Activated CD4-positive, alpha-beta memory T cell treated with anti-CD3 and anti-CD28 coated beads, Interleukin-2, amount 10 ng/mL, durations not matched to agents 7 days and 5 days (primary cell): ENCODE measurements around the gene NECTIN1. TPM values are rescaled to one million over a fixed set of nuclear protein-coding genes. Genes with fewer than 3 reads are reported as not detected.

Source experiments
- CTCF ChIA-PET: fragments of 350-600 bp; sonication (Branson Sonifier 250); formaldehyde crosslinking; loops from one replicate; lab custom pipeline; 2021; ENCODE audit warnings: antibody characterized with exemption, inconsistent platforms; lab: Charles Lee
- POLR2A ChIA-PET: fragments of 350-600 bp; sonication (Branson Sonifier 250); formaldehyde crosslinking; loops from one replicate; lab custom pipeline; 2021; ENCODE audit warnings: antibody characterized with exemption; lab: Charles Lee
- DNase-seq: peaks from one replicate; pipeline ENCODE4 v3.0.0-alpha.2; 2020
- H3K27ac Mint-ChIP-seq: one replicate; pipeline ENCODE4 v1.8.0; 2021; ENCODE audit warnings: mild to moderate bottlenecking, mixed read lengths
- H3K27me3 Mint-ChIP-seq: one replicate; pipeline ENCODE4 v1.8.0; 2021; ENCODE audit warnings: mixed read lengths
- H3K36me3 Mint-ChIP-seq: one replicate; pipeline ENCODE4 v1.8.0; 2021; ENCODE audit warnings: low read depth, mixed read lengths
- H3K4me1 Mint-ChIP-seq: one replicate; pipeline ENCODE4 v1.8.0; 2021; ENCODE audit warnings: mixed read lengths
- H3K4me3 Mint-ChIP-seq: one replicate; pipeline ENCODE4 v1.8.0; 2021; ENCODE audit warnings: mild to moderate bottlenecking, mixed read lengths
- H3K9me3 Mint-ChIP-seq: one replicate; pipeline ENCODE4 v1.8.0; 2021; ENCODE audit warnings: mixed read lengths
- total RNA-seq, 2 experiments: library from RNA; stranded (reverse); gene quantifications; one replicate each; pipeline ENCODE4 v1.2.3, GENCODE V29; 2021

The NECTIN1 gene
- total RNA-seq, 2 experiments from 2014 or later, result 1.7 to 1.9 TPM

DNA sequence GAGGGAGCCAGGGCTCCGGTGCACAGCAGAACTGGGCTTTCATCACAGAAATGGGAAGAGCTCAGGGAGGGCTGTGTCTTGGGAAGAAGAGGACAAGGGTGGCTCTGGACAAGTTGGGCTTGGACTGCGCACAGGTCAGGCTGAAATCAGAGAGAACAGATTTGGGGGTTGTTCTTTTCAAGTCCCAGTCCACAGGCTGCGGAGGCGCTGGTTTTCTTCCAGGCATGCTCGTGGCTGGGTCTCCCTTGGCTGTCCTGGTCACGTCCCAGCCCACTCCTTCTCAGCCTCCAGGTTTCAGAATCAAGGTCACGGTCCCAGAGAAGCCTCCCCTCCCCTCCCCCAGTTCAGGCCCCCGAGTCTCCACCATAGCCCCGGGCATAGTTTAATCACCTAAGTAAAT lies 17.0 kb downstream of the NECTIN1 start:
- peaks cover 10% of the 10 kb centered on the region for H3K4me1 Mint-ChIP-seq
- no peak overlapping the region for H3K4me3 Mint-ChIP-seq
- POLR2A ChIA-PET, result no interaction called here
- no peak for DNase-seq
- H3K36me3 Mint-ChIP-seq, result no peaks in the 10 kb centered on the region
- H3K9me3 Mint-ChIP-seq, result no peaks in the 10 kb centered on the region
- H3K27me3 Mint-ChIP-seq, result peaks cover 44% of the 10 kb centered on the region
- H3K27ac Mint-ChIP-seq, result no peak overlapping the region
- CTCF ChIA-PET, result no interaction called here

- DNase-seq, result no peak
- Mint-ChIP-seq H3K36me3 (no peaks in the 10 kb centered on the region), H3K9me3 (no peaks in the 10 kb centered on the region), H3K4me1 (peaks cover 10% of the 10 kb centered on the region), H3K27me3 (peaks cover 44% of the 10 kb centered on the region), H3K27ac (no peak overlapping the region), H3K4me3 (no peak overlapping the region)
- ChIA-PET CTCF (no interaction called here), POLR2A (no interaction called here)
Measured at GRCh38 chr11:119711476-119711875, 17.5 kb downstream of the NECTIN1 start.

GRCh38 chr11:119710417-119710816 lies 18.6 kb downstream of the NECTIN1 start:
- ChIA-PET CTCF (interaction anchor here (1.2 to 1.4 kb wide), 2 partner anchors 19 to 36 kb away, joined by 3 to 4 read pairs; no protein-coding TSS in a partner anchor), POLR2A (no interaction called here)
- Mint-ChIP-seq H3K27ac (no peak overlapping the region), H3K4me1 (peaks cover 10% of the 10 kb centered on the region), H3K4me3 (no peak overlapping the region), H3K9me3 (no peaks in the 10 kb centered on the region), H3K27me3 (peaks cover 44% of the 10 kb centered on the region), H3K36me3 (no peaks in the 10 kb centered on the region)
- no peak for DNase-seq

- CTCF ChIA-PET, result interaction anchor here (1.1 to 1.8 kb wide), 4 partner anchors 18 to 36 kb away, joined by 3 to 7 read pairs (median 4); partner anchors contain the start of gene NECTIN1
- POLR2A ChIA-PET, result no interaction called here
- no peak for DNase-seq
- Mint-ChIP-seq H3K9me3 (no peaks in the 10 kb centered on the region), H3K4me3 (no peak overlapping the region), H3K4me1 (peaks cover 10% of the 10 kb centered on the region), H3K36me3 (no peaks in the 10 kb centered on the region), H3K27ac (no peak overlapping the region), H3K27me3 (peaks cover 44% of the 10 kb centered on the region)
Measured at GRCh38 chr11:119709638-119710346, 19.2 kb downstream of the NECTIN1 start.

DNA sequence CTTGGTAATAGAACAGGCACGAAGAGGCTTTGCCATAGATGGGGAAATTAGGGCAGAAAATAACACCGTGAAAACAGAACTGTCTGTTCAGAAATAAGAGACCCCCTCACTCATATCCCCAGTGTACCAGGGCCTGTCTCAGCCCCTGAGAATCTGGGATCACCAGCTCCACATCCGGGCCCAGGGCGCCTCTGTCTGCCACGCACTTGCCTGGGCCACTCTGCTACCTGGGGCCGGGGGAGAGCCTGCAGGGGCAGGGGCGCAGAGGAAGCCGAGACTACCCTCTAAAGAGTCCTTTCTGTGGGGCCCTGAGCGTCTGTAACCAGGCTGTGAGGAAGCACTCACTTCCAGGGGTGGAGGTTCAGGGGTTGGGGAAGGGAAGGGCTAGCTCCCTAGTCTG lies 19.8 kb downstream of the NECTIN1 start:
- Mint-ChIP-seq H3K9me3 (no peaks in the 10 kb centered on the region), H3K36me3 (no peaks in the 10 kb centered on the region), H3K27ac (no peak overlapping the region), H3K27me3 (peaks cover 44% of the 10 kb centered on the region), H3K4me1 (peaks cover 10% of the 10 kb centered on the region), H3K4me3 (no peak overlapping the region)
- ChIA-PET POLR2A (no interaction called here), CTCF (interaction anchor here (1.1 to 1.8 kb wide), 4 partner anchors 18 to 35 kb away, joined by 3 to 7 read pairs (median 4); partner anchors contain the start of gene NECTIN1)
- DNase-seq, result no peak

DNA sequence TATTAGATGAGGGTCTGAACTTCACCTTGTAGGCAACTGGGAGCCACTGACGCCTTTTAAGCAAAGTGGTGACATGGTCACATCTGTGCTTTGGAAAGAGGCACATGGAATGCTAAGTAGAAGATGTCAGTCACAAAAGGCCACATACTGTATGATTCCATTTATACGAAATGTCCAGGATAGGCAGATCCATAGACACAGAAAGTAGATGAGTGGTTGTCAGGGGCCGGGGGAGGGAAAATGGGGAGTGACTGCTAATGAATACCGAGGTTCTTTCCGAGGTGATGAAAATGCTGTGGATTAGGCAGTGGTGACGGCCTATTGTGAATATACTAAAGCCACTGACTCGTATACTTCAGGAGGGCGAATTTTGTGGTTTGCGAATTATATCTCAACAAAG lies 20.6 kb downstream of the NECTIN1 start:
- Mint-ChIP-seq H3K9me3 (no peaks in the 10 kb centered on the region), H3K4me1 (peaks cover 10% of the 10 kb centered on the region), H3K27me3 (peaks cover 44% of the 10 kb centered on the region), H3K36me3 (no peaks in the 10 kb centered on the region), H3K4me3 (no peak overlapping the region), H3K27ac (no peak overlapping the region)
- POLR2A ChIA-PET, result no interaction called here
- no peak for DNase-seq
- CTCF ChIA-PET, result interaction anchor here (0.9 to 1.8 kb wide), 2 partner anchors 14 to 21 kb away, joined by 3 to 7 read pairs; partner anchors contain the start of gene NECTIN1

- ChIA-PET CTCF (no interaction called here), POLR2A (no interaction called here)
- DNase-seq, result no peak
- Mint-ChIP-seq H3K4me3 (no peak overlapping the region), H3K27ac (no peak overlapping the region), H3K36me3 (no peaks in the 10 kb centered on the region), H3K4me1 (peaks cover 10% of the 10 kb centered on the region), H3K27me3 (peaks cover 38% of the 10 kb centered on the region), H3K9me3 (no peaks in the 10 kb centered on the region)
Measured at GRCh38 chr11:119706887-119707286, 22.1 kb downstream of the NECTIN1 start.

DNA sequence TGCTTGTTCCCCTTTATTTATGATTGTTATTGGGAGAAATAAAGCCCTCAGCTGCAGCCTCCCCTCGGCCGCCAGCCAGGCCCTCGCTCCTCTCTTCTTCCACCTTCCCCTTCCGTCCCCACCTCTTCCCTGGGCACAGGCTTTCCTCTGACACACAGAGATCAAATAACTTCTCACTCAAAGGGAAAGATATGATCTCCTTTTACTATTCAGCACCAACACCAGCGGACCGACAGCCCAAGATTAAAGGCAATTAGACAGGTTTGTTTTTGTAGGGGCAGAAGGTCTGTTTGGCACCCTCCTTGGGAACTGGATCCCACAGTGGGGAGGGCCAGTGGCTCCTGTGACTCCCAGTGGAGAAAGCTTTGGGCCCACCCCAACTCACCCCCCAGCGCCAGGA lies 23.0 kb downstream of the NECTIN1 start:
- no peak for DNase-seq
- H3K27ac Mint-ChIP-seq, result no peak overlapping the region
- peaks cover 33% of the 10 kb centered on the region for H3K27me3 Mint-ChIP-seq
- ChIA-PET POLR2A (no interaction called here), CTCF (interaction anchor here (1.0 kb wide), 1 partner anchor 15 kb away, joined by 3 read pairs; no protein-coding TSS in a partner anchor)
- H3K36me3 Mint-ChIP-seq, result no peaks in the 10 kb centered on the region
- no peaks in the 10 kb centered on the region for H3K9me3 Mint-ChIP-seq
- H3K4me3 Mint-ChIP-seq, result no peak overlapping the region
- peaks cover 10% of the 10 kb centered on the region for H3K4me1 Mint-ChIP-seq

- Mint-ChIP-seq H3K27me3 (peaks cover 27% of the 10 kb centered on the region), H3K36me3 (no peaks in the 10 kb centered on the region), H3K4me1 (peaks cover 11% of the 10 kb centered on the region), H3K9me3 (no peaks in the 10 kb centered on the region), H3K27ac (no peak overlapping the region), H3K4me3 (no peak overlapping the region)
- POLR2A ChIA-PET, result no interaction called here
- CTCF ChIA-PET, result interaction anchor here (1.0 to 3.8 kb wide), 2 partner anchors 14 to 24 kb away, joined by 3 to 17 read pairs; partner anchors contain the start of gene NECTIN1
- DNase-seq, result no peak
Measured at GRCh38 chr11:119705362-119705761, 23.6 kb downstream of the NECTIN1 start.

GRCh38 chr11:119704849-119705248 lies 24.2 kb downstream of the NECTIN1 start:
- no peak overlapping the region for H3K27ac Mint-ChIP-seq
- peaks cover 23% of the 10 kb centered on the region for H3K27me3 Mint-ChIP-seq
- ChIA-PET CTCF (interaction anchor here (3.8 kb wide), 1 partner anchor 24 kb away, joined by 17 read pairs; the partner anchor contains the start of gene NECTIN1), POLR2A (no interaction called here)
- peaks cover 8% of the 10 kb centered on the region for H3K4me1 Mint-ChIP-seq
- no peak overlapping the region for H3K4me3 Mint-ChIP-seq
- H3K9me3 Mint-ChIP-seq, result no peaks in the 10 kb centered on the region
- no peak for DNase-seq
- H3K36me3 Mint-ChIP-seq, result no peaks in the 10 kb centered on the region

DNA sequence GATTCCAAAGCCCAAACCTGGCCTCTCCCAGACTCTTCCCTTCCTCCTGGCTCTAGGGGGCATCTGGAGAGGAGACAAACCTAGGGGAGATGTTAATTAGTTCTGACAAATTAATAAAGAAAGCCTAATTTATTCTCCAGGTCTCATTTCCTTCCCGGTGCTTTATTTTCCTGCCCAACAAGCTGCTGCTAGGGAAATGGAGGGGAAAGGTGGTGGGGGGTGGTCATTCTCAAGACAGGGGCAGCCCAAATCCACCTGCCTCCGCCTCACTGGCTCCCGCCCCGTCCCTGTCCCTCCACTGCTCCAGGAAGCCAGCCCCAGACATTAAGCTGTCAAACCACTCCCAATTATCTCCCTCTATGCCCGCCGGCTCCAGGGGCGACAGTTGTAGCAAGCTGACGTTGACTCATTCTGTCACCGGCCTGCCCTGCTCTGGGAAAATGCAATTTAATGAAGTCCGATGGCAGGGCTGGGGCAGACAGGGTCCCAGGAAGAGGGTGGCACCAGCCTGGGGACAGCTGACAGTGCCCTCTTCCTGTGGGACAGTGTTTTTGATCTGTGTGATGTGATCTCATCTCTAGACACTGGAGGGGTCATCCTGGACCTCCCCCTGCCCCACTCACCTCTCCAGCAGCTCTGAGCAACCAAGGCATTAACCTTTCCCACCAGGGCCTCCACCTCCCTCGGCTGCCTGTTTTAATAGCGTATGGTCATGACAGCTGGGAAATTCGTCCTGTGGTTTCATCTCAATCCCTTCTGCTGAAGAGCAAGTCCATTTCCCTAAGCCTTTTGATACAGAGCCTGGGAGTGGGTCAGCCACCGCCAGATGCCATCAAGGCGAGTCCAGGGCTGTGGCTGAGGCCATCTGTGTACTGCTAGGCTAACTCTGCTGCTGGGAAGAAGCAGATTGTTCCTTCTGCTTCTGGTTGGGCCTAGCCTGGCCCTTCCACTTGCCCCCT lies 27.1 kb downstream of the NECTIN1 start:
- H3K27ac Mint-ChIP-seq, result no peak overlapping the region
- H3K9me3 Mint-ChIP-seq, result no peaks in the 10 kb centered on the region
- H3K4me1 Mint-ChIP-seq, result peaks cover 6% of the 10 kb centered on the region
- ChIA-PET CTCF (interaction anchor here (1.5 to 3.8 kb wide), 3 partner anchors 19 to 27 kb away, joined by 3 to 17 read pairs (median 6); partner anchors contain the start of gene NECTIN1), POLR2A (interaction anchor here (1.4 kb wide), 1 partner anchor 9 kb away, joined by 4 read pairs; no protein-coding TSS in a partner anchor)
- no peak for DNase-seq
- no peak overlapping the region for H3K4me3 Mint-ChIP-seq
- peaks cover 2% of the 10 kb centered on the region for H3K27me3 Mint-ChIP-seq
- no peaks in the 10 kb centered on the region for H3K36me3 Mint-ChIP-seq

DNA sequence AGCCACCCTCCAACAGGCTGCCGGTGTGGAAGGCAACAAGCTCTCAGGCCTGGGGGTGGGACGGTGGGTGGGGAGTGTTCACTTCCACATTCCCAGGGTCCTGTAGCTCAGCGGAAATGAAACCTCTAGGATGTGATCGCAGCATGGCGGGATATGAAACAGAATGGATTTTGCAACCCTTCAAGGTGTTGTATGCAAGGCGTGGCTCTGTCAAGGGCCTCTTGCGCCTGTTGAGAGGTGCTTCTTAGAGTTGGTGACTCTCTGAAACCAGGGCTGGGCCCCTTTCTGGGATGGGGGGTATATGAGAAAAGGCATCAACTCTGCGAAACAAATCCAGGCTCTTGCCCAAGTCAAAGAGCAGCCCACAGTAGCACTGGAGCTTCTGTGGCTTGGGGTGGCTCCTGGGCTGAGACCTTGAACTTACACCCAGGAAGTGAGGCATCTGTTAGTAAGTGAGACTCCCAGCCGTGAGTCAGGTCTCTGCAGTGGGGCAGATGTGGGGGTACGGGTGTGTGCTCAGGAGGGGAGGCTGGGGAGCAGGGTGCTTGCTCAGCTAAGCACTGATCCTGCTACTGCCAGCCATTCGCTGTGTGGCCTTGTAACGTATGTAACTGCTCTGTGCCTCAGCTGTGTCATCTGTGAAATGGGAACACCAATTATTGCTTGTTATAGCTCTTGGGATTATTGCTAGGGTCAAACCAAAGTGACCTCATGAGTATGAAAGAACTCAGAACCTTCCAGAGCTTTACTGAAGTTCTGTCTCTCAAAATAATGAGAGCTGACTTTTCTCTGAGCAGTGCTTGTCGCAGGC lies 28.3 kb downstream of the NECTIN1 start:
- Mint-ChIP-seq H3K36me3 (no peaks in the 10 kb centered on the region), H3K27ac (no peak overlapping the region), H3K9me3 (no peaks in the 10 kb centered on the region), H3K4me1 (peaks cover 6% of the 10 kb centered on the region), H3K27me3 (peaks cover 2% of the 10 kb centered on the region), H3K4me3 (no peak overlapping the region)
- CTCF ChIA-PET, result interaction anchor here (1.5 to 1.7 kb wide), 2 partner anchors 20 to 28 kb away, joined by 3 to 6 read pairs; partner anchors contain the start of gene NECTIN1
- DNase-seq, result peak; percentile 32
- POLR2A ChIA-PET, result no interaction called here
